ENCODE data around the gene ATP2B1. TPM values are rescaled to one million over a fixed set of nuclear protein-coding genes. Genes with fewer than 3 reads are reported as not detected.

The ATP2B1 gene
- total RNA-seq, 1 donor from 2014 or later, result 5.1 TPM

DNA sequence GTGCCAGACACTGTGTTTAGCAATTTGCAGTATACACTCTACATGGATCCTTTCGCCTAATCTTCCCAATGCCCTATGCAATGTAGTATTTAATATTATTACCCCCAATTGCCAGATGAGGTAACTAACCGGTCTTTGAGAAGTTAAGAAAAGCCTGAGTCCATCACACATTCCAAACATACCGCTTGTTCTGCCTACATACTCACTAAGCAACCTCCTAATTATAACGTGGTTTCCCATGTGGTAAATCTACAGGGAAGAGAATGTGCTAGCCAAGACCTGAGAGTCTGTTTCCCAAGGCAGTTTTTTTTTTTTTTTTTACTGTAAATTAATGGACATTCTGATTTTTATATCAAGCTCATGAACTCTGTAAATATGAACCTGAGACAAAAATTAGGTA is 37.2 kb downstream of the ATP2B1 start:
- intact Hi-C loops (cut with DNase I), result no loop called here
- no peak for DNase-seq (ENCODE audit: low spot score in 2 of 2)
- H3K27ac ChIP-seq, result no peak overlapping the region
- H3K27me3 ChIP-seq, result no peaks in the 10 kb centered on the region
- TF ChIP-seq, protein P1, sequence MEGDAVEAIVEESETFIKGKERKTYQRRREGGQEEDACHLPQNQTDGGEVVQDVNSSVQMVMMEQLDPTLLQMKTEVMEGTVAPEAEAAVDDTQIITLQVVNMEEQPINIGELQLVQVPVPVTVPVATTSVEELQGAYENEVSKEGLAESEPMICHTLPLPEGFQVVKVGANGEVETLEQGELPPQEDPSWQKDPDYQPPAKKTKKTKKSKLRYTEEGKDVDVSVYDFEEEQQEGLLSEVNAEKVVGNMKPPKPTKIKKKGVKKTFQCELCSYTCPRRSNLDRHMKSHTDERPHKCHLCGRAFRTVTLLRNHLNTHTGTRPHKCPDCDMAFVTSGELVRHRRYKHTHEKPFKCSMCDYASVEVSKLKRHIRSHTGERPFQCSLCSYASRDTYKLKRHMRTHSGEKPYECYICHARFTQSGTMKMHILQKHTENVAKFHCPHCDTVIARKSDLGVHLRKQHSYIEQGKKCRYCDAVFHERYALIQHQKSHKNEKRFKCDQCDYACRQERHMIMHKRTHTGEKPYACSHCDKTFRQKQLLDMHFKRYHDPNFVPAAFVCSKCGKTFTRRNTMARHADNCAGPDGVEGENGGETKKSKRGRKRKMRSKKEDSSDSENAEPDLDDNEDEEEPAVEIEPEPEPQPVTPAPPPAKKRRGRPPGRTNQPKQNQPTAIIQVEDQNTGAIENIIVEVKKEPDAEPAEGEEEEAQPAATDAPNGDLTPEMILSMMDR (IDR thresholded peaks at IDR 0.05), result no peak
- no peaks in the 10 kb centered on the region for H3K4me1 ChIP-seq
- H3K36me3 ChIP-seq, result no peaks in the 10 kb centered on the region
- H3K4me3 ChIP-seq, result no peak overlapping the region
- no peaks in the 10 kb centered on the region for H3K9me3 ChIP-seq

DNA sequence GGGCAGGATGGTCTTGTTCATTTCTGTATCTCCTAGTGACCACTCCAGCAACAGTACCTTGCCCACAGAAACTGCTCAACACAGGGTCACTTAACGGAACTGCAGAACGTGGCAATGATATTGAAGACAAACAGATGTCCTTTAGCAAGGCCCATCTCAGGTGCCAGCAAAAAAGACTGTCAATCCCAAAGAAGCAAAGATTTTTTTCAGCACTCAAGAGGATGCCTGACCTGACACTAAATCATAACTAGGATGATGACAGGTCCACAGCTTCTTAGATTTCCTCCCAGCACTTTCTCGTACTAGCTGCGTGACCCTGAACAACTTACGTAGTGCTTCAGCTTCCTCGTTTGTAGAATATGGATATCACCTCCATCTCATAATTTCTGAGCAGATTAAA is 39.4 kb downstream of the ATP2B1 start:
- Histone ChIP-seq H3K9me3 (no peaks in the 10 kb centered on the region), H3K27ac (no peak overlapping the region), H3K4me3 (no peak overlapping the region), H3K27me3 (no peaks in the 10 kb centered on the region), H3K36me3 (no peaks in the 10 kb centered on the region), H3K4me1 (no peaks in the 10 kb centered on the region)
- intact Hi-C loops (cut with DNase I), result no loop called here
- DNase-seq (ENCODE audit: low spot score in 2 of 2), result no peak
- TF ChIP-seq, protein P1 (IDR thresholded peaks at IDR 0.05), result no peak

GRCh38 chr12:89665556-89665955 is 43.1 kb downstream of the ATP2B1 start:
- Histone ChIP-seq H3K9me3 (no peaks in the 10 kb centered on the region), H3K4me3 (no peak overlapping the region), H3K27me3 (no peaks in the 10 kb centered on the region), H3K36me3 (no peaks in the 10 kb centered on the region), H3K27ac (no peak overlapping the region), H3K4me1 (no peaks in the 10 kb centered on the region)
- intact Hi-C loops (cut with DNase I), result no loop called here
- DNase-seq (ENCODE audit: low spot score in 2 of 2), result no peak
- TF ChIP-seq, protein P1 (IDR thresholded peaks at IDR 0.05), result no peak

- TF ChIP-seq, protein P1 (IDR thresholded peaks at IDR 0.05), result no peak
- H3K27ac ChIP-seq, result no peak overlapping the region
- no peaks in the 10 kb centered on the region for H3K36me3 ChIP-seq
- no peaks in the 10 kb centered on the region for H3K9me3 ChIP-seq
- no peaks in the 10 kb centered on the region for H3K4me1 ChIP-seq
- DNase-seq (ENCODE audit: low spot score in 2 of 2), result no peak
- no peak overlapping the region for H3K4me3 ChIP-seq
- intact Hi-C loops (cut with DNase I), result no loop called here
- H3K27me3 ChIP-seq, result no peaks in the 10 kb centered on the region
Observed at GRCh38 chr12:89664441-89664840, 44.2 kb downstream of the ATP2B1 start.

DNA sequence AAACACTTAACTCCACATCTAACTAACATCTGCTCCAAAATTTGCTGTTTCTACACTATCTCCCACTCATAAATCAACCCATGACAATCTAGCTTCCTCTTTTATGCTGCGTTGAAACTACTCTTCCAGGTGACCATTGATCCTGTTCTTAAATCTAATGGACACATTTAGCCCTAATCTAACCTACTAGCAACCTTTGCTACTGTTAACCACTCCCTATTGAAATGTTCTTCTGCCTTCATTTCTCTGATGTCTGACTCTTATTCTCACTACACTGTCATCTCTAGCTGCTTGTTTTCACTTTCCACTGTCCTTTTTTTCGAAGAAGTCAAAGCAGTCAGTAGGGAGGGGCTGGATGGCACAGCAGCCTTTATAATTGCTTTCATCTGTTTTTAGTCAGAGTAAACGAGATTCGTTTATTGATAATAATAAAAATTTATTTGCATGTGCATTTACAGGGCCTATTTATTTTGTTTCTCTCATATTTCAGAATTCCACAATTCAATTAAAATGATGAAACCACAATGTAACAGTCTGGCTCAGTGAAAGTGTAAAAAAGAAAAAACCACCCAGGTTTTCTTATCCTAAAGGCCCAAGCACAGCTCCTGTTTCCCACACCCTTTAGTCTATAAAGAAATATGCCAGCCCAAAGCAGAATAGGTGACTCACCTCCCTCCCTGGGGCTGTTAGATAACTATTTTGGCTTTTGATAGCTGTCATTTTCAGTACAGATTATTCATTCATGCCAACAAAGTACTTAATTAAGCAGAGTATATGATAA is 44.9 kb downstream of the ATP2B1 start:
- H3K4me1 ChIP-seq, result no peaks in the 10 kb centered on the region
- H3K27ac ChIP-seq, result no peak overlapping the region
- no peak overlapping the region for H3K4me3 ChIP-seq
- no peaks in the 10 kb centered on the region for H3K27me3 ChIP-seq
- intact Hi-C loops (cut with DNase I), result no loop called here
- no peak for DNase-seq (ENCODE audit: low spot score in 2 of 2)
- TF ChIP-seq, protein P1 (IDR thresholded peaks at IDR 0.05), result no peak
- H3K36me3 ChIP-seq, result no peaks in the 10 kb centered on the region
- H3K9me3 ChIP-seq, result no peaks in the 10 kb centered on the region
